Peyer's patch (tissue), 4 donors: ENCODE data around the gene AP2B1.

ENCODE experiments used
- POLR2A ChIP-seq, 2 donors: fragments of 450-650 bp; IDR thresholded peaks; one replicate each; pipeline ENCODE4 v1.5.1; 2017; ENCODE audit warnings: antibody characterized with exemption in 2 of 2, mild to moderate bottlenecking in 2 of 2, moderate library complexity in 2 of 2
- TF ChIP-seq, protein P1 (sequence below), 6 experiments: fragments of 450-650 bp in 4 of 6; fragments of 200-600 bp in 2 of 6; sonication (generic) in 1 of 6; IDR thresholded peaks; one replicate each; pipeline ENCODE4 v1.5.1; 2017 to 2019; ENCODE audit warnings: antibody characterized with exemption in 6 of 6, mild to moderate bottlenecking in 3 of 6, moderate library complexity in 1 of 6

DNA sequence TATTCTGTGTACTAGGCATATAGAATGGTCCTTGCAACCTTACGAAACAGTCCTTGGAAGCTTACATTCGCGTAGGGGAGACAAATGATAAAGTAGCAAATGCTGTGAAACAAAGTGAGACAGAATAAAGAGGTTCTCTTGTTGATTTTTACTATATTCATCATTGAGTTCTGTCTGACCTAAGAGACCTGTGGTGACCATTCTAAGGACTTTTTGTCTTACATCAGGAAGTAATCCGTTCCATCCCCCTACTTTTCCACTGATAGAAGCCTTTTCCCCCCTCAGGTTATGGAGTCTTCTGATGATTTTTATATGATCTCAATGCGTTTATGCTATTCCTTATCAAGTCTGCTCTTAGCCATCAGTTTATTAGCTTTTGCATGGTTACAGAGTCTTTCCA lies 77.6 kb downstream of the AP2B1 start:
- TF ChIP-seq, protein P1, sequence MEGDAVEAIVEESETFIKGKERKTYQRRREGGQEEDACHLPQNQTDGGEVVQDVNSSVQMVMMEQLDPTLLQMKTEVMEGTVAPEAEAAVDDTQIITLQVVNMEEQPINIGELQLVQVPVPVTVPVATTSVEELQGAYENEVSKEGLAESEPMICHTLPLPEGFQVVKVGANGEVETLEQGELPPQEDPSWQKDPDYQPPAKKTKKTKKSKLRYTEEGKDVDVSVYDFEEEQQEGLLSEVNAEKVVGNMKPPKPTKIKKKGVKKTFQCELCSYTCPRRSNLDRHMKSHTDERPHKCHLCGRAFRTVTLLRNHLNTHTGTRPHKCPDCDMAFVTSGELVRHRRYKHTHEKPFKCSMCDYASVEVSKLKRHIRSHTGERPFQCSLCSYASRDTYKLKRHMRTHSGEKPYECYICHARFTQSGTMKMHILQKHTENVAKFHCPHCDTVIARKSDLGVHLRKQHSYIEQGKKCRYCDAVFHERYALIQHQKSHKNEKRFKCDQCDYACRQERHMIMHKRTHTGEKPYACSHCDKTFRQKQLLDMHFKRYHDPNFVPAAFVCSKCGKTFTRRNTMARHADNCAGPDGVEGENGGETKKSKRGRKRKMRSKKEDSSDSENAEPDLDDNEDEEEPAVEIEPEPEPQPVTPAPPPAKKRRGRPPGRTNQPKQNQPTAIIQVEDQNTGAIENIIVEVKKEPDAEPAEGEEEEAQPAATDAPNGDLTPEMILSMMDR (IDR thresholded peaks at IDR 0.05): no peak
- TF ChIP-seq POLR2A (IDR thresholded peaks at IDR 0.05): no peak
